ENCODE measurements around the gene TRIM44. TPM values are rescaled to one million over a fixed set of nuclear protein-coding genes. Genes with fewer than 3 reads are reported as not detected.

TRIM44 gene
- total RNA-seq, 2 donors from 2014 or later = 22.1 to 35.4 TPM

DNA sequence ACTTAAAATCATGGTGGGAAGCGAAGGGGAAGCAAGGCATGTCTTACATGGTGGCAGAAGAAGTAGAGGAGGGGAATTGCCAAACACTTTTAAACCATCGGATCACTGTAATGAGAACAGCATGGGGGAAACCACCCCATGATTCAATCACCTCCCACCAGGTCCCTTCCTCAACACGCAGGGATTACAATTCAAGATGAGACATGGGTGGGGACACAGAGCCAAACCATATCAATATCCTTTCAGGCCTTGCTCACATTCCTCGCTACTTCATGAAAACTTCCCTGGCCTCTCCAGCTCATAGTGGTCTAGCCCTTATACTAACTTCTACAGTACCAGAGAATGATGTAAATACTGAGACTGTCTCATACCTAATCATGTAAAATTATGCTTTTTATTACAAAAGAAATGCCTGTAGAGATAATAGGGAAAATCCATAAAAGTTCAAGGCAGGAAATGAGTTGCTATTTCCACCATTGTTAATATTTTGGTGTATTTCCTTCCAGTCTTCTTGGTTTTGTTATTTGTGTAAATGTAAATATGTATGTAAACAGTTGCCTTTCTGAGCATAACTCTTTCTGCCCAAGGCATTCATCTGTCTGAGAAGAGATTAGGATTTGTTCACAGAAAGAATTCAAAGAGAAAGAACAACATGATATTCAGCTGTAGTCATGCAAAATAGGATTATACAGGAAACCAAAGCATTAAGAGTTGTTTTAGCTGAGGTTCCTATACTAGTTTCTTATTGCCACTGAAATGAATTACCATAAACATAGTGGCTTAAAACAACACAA is 177.0 kb downstream of the TRIM44 start:
- Histone ChIP-seq H3K27ac (no peak overlapping the region), H3K36me3 (no peaks in the 10 kb centered on the region), H3K4me1 (no peaks in the 10 kb centered on the region), H3K9me3 (peaks cover 0 to 9% of the 10 kb centered on the region in 2 donors), H3K4me3 (no peak overlapping the region), H3K27me3 (no peaks in the 10 kb centered on the region)
- DNase-seq (ENCODE audit: low spot score) = no peak
- TF ChIP-seq, protein P1, sequence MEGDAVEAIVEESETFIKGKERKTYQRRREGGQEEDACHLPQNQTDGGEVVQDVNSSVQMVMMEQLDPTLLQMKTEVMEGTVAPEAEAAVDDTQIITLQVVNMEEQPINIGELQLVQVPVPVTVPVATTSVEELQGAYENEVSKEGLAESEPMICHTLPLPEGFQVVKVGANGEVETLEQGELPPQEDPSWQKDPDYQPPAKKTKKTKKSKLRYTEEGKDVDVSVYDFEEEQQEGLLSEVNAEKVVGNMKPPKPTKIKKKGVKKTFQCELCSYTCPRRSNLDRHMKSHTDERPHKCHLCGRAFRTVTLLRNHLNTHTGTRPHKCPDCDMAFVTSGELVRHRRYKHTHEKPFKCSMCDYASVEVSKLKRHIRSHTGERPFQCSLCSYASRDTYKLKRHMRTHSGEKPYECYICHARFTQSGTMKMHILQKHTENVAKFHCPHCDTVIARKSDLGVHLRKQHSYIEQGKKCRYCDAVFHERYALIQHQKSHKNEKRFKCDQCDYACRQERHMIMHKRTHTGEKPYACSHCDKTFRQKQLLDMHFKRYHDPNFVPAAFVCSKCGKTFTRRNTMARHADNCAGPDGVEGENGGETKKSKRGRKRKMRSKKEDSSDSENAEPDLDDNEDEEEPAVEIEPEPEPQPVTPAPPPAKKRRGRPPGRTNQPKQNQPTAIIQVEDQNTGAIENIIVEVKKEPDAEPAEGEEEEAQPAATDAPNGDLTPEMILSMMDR (IDR thresholded peaks at IDR 0.05) = no peak

DNA sequence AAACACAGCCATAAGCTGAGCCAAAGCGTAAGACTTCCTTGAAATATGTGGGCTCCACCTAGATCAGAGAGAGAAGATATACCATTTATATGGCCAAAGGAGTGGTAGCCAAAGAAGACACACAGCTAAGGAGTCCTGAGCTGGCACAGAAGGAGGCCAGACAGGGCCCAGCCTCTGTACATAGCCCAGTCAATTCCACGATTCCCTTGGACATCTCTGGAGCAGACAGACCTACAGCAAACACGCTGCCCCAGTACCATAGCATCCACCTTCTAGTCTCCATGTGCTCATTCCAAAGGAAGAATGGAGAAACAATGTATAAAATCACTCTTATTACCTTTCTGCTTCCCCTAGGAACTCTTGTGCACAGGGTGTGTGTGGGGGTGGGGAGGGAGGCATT is 179.2 kb downstream of the TRIM44 start:
- Histone ChIP-seq H3K4me1 (no peaks in the 10 kb centered on the region), H3K4me3 (no peak overlapping the region), H3K9me3 (peaks cover 0 to 9% of the 10 kb centered on the region in 2 donors), H3K36me3 (no peaks in the 10 kb centered on the region), H3K27ac (no peak overlapping the region), H3K27me3 (no peaks in the 10 kb centered on the region)
- TF ChIP-seq, protein P1 (IDR thresholded peaks at IDR 0.05) = no peak
- DNase-seq (ENCODE audit: low spot score) = no peak

DNA sequence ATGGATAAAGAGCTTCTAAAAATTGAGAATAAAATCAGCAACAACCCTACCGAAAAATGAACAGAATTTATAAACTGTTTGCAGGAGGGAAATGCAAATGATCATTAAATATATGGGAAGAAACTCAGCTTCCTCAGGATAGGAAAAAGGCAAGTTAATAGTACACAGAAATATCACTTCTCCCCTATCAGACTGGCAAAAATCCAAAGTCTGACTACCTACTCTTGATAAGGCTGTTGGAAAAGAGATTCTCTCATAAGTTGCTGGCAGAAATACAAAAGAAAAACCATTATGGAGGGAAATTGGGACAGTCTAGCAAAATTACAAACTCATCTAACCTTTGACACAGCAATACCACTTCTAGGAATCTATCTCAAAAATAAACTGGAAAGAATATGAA is 180.4 kb downstream of the TRIM44 start:
- H3K36me3 ChIP-seq = no peaks in the 10 kb centered on the region
- TF ChIP-seq, protein P1 (IDR thresholded peaks at IDR 0.05) = no peak
- no peak overlapping the region for H3K27ac ChIP-seq
- H3K4me3 ChIP-seq = no peak overlapping the region
- no peaks in the 10 kb centered on the region for H3K27me3 ChIP-seq
- no peak for DNase-seq (ENCODE audit: low spot score)
- H3K4me1 ChIP-seq = no peaks in the 10 kb centered on the region
- peaks cover 0 to 9% of the 10 kb centered on the region in 2 donors for H3K9me3 ChIP-seq

DNA sequence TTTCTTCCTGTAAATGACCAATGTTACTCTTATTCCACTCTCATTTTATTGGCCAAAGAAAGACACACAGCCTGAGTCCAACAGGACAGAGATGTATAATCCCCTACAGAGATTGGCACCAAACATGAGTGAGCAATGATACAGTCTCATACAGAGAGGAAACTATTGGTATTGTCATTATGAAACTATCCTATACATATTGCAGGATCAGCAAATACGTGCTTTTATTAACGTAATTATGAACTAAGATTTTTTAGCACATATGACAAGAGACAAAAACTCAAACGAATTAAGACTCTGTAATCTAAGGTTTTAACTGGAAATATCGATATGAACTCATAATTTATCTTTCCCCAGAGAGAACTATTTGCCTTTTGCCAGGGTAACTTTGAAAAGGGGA is 182.0 kb downstream of the TRIM44 start:
- Histone ChIP-seq H3K36me3 (no peaks in the 10 kb centered on the region), H3K27ac (no peak overlapping the region), H3K4me3 (no peak overlapping the region), H3K4me1 (no peaks in the 10 kb centered on the region), H3K9me3 (peaks cover 0 to 6% of the 10 kb centered on the region in 2 donors), H3K27me3 (no peaks in the 10 kb centered on the region)
- no peak for DNase-seq (ENCODE audit: low spot score)
- TF ChIP-seq, protein P1 (IDR thresholded peaks at IDR 0.05) = no peak

DNA sequence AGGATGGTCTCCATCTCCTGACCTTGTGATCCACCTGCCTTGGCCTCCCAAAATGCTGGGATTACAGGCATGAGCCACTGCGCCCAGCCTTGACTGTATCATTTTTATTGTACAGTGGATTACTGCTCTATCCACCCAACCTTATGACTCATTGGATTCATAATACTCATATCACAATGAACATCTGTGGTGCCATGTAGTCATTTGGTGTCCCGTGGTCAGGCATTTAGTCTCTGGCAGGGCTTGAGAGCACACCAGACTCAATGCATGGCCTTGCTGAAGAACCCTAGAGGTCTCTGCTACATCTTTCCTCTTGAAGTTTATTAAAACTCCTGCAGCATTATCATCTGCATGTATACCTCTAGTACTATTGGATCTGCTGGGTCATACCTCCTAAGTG is 183.3 kb downstream of the TRIM44 start:
- Histone ChIP-seq H3K4me3 (no peak overlapping the region), H3K4me1 (no peaks in the 10 kb centered on the region), H3K27me3 (no peaks in the 10 kb centered on the region), H3K9me3 (no peaks in the 10 kb centered on the region), H3K36me3 (no peaks in the 10 kb centered on the region), H3K27ac (no peak overlapping the region)
- no peak for DNase-seq (ENCODE audit: low spot score)
- TF ChIP-seq, protein P1 (IDR thresholded peaks at IDR 0.05) = no peak

DNA sequence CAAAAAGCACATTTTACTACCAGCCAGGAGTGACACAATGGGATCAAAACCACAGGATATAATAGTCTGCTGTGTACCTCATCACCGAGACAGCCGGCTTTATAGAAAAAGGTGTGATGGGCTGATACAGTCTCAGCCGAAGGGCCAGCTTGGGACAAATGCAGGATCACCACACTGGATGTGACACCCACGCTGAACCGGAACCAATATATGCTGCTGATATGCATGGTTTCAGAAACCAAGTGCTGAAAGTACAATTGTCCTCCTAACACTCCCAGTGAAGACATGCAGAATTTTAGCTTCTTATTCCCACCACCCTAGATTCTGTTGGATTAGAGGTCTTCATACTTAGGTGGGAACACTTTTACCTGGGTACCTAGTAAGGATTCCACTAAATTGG is 184.3 kb downstream of the TRIM44 start:
- TF ChIP-seq, protein P1 (IDR thresholded peaks at IDR 0.05) = no peak
- no peak overlapping the region for H3K27ac ChIP-seq
- H3K4me3 ChIP-seq = no peak overlapping the region
- H3K27me3 ChIP-seq = no peaks in the 10 kb centered on the region
- DNase-seq (ENCODE audit: low spot score) = no peak
- no peaks in the 10 kb centered on the region for H3K4me1 ChIP-seq
- no peaks in the 10 kb centered on the region for H3K9me3 ChIP-seq
- no peaks in the 10 kb centered on the region for H3K36me3 ChIP-seq
